H1 (cell line): ENCODE results near the gene PTPRC. TPM values are rescaled to one million over a fixed set of nuclear protein-coding genes. Genes with fewer than 3 reads are reported as not detected.

ENCODE experiments used
- CTCF ChIA-PET: fragments of 300-600 bp; sonication (Branson Sonifier 250); formaldehyde crosslinking; loops from one replicate; lab custom pipeline; 2021; ENCODE audit not compliant: partially characterized antibody; lab: Charles Lee
- POLR2A ChIA-PET: fragments of 300-600 bp; sonication (Branson Sonifier 250); formaldehyde crosslinking; loops from one replicate; lab custom pipeline; 2021; ENCODE audit warnings: inconsistent platforms; ENCODE audit not compliant: partially characterized antibody; lab: Charles Lee
- DNase-seq, 2 experiments: peaks; one replicate each; pipeline versions ENCODE4 v3.0.0 to v3.0.0-alpha.2; 2010 to 2022; ENCODE audit warnings: low spot score in 2 of 2, low read depth in 1 of 2, mixed read lengths in 1 of 2
- FAIRE-seq: peaks from 2 replicates; lab custom pipeline; 2011; peaks lifted over from hg19 to GRCh38; lab: Jason Lieb, UNC
- H2AFZ ChIP-seq: 2 replicates; pipeline ENCODE4 v1.8.1; 2012; ENCODE audit warnings: low read length, inconsistent platforms
- H2AK5ac ChIP-seq: 2 replicates; pipeline ENCODE4 v1.6.1; 2013; ENCODE audit warnings: low read depth, low read length
- H2BK120ac ChIP-seq: replicated peaks from 2 replicates; pipeline ENCODE3; 2013; ENCODE audit warnings: low read depth, low read length, inconsistent platforms
- H2BK12ac ChIP-seq: 2 replicates; pipeline ENCODE4 v1.6.1; 2013; ENCODE audit warnings: low read depth, low read length
- H2BK15ac ChIP-seq: 2 replicates; pipeline ENCODE4 v1.6.1; 2013; ENCODE audit warnings: low read length
- H2BK20ac ChIP-seq: 2 replicates; pipeline ENCODE4 v1.6.1; 2013; ENCODE audit warnings: low read length
- H2BK5ac ChIP-seq: 2 replicates; pipeline ENCODE4 v1.6.1; 2013; ENCODE audit warnings: low read depth, low read length
- H3K14ac ChIP-seq: 2 replicates; pipeline ENCODE4 v1.6.1; 2013; ENCODE audit warnings: inconsistent platforms; ENCODE audit not compliant: insufficient read length
- H3K18ac ChIP-seq: 2 replicates; pipeline ENCODE4 v1.6.1; 2013; ENCODE audit warnings: low read length; ENCODE audit errors: extremely low read depth
- H3K23ac ChIP-seq: 2 replicates; pipeline ENCODE4 v1.6.1; 2013; ENCODE audit warnings: inconsistent platforms; ENCODE audit not compliant: insufficient read length
- H3K23me2 ChIP-seq: 2 replicates; pipeline ENCODE4 v1.6.1; 2013; ENCODE audit warnings: low read depth, low read length
- H3K27ac ChIP-seq: 2 replicates; pipeline ENCODE4 v1.6.1; 2011; ENCODE audit warnings: low read depth, low read length, inconsistent platforms
- H3K27me3 ChIP-seq, 4 experiments: replicated peaks in 1 of 4; 1 replicate in 1 of 4; 2 replicates in 3 of 4; pipeline versions ENCODE4 v1.6.1 to v1.8.1; 2011 to 2013; ENCODE audit warnings: low read length in 3 of 4, mild to moderate bottlenecking in 3 of 4, inconsistent platforms in 2 of 4, mixed read lengths in 2 of 4, moderate library complexity in 1 of 4; ENCODE audit not compliant: control insufficient read depth in 3 of 4, insufficient read depth in 3 of 4; ENCODE audit errors: extremely low read depth in 1 of 4
- H3K36me3 ChIP-seq, 4 experiments: 2 replicates each; pipeline versions ENCODE4 v1.6.1 to v1.8.1; 2011 to 2013; ENCODE audit warnings: mild to moderate bottlenecking in 4 of 4, low read length in 3 of 4, moderate library complexity in 2 of 4, control low read depth in 1 of 4, inconsistent platforms in 1 of 4; ENCODE audit not compliant: insufficient read depth in 4 of 4, control insufficient read depth in 2 of 4
- H3K4ac ChIP-seq: replicated peaks from 2 replicates; pipeline ENCODE3; 2013; ENCODE audit warnings: low read length, low read depth, mixed read lengths, inconsistent platforms; ENCODE audit not compliant: insufficient read length
- H3K4me1 ChIP-seq, 4 experiments: replicated peaks in 1 of 4; 1 replicate in 1 of 4; 2 replicates in 3 of 4; pipeline versions ENCODE4 v1.6.1 to v1.8.1; 2011 to 2013; ENCODE audit warnings: low read length in 3 of 4, inconsistent platforms in 2 of 4, mixed read lengths in 1 of 4; ENCODE audit not compliant: insufficient read depth in 4 of 4, control insufficient read depth in 3 of 4
- H3K4me2 ChIP-seq, 2 experiments: 2 replicates each; pipeline versions ENCODE4 v1.6.1 to v1.8.1; 2011 to 2013; ENCODE audit warnings: low read depth in 2 of 2, low read length in 2 of 2, control low read depth in 1 of 2, inconsistent platforms in 1 of 2, mild to moderate bottlenecking in 1 of 2; ENCODE audit not compliant: insufficient read depth in 1 of 2
- H3K4me3 ChIP-seq, 4 experiments: fragments of 200-600, 300-600 bp in 1 of 4; sonication (generic), shearing (Covaris generic), sonication (Bioruptor Twin) in 1 of 4; 2 replicates each; pipeline versions ENCODE4 v1.5.1 to v1.8.1; 2011 to 2016; ENCODE audit warnings: low read length in 4 of 4, low read depth in 3 of 4, control low read depth in 2 of 4, inconsistent platforms in 2 of 4, mild to moderate bottlenecking in 2 of 4, mixed read lengths in 1 of 4, moderate library complexity in 1 of 4; ENCODE audit not compliant: insufficient read depth in 2 of 4; ENCODE audit errors: extremely low read depth in 1 of 4
- H3K56ac ChIP-seq: replicated peaks from 2 replicates; pipeline ENCODE3; 2013; ENCODE audit warnings: low read depth, mild to moderate bottlenecking, mixed read lengths, low read length, inconsistent platforms; ENCODE audit not compliant: insufficient read length
- H3K79me1 ChIP-seq: 2 replicates; pipeline ENCODE4 v1.6.1; 2013; ENCODE audit warnings: low read depth, low read length, control low read depth
- H3K79me2 ChIP-seq, 2 experiments: 2 replicates each; pipeline versions ENCODE4 v1.6.1 to v1.8.1; 2012 to 2013; ENCODE audit warnings: low read length in 2 of 2, mild to moderate bottlenecking in 2 of 2, inconsistent platforms in 1 of 2; ENCODE audit not compliant: insufficient read depth in 2 of 2, control insufficient read depth in 1 of 2
- H3K9ac ChIP-seq, 4 experiments: replicated peaks in 1 of 4; 1 replicate in 1 of 4; 2 replicates in 3 of 4; pipeline versions ENCODE4 v1.6.1 to v1.8.1; 2011 to 2013; ENCODE audit warnings: low read depth in 3 of 4, low read length in 3 of 4, control low read depth in 2 of 4, mild to moderate bottlenecking in 2 of 4, moderate library complexity in 2 of 4, inconsistent platforms in 1 of 4; ENCODE audit errors: extremely low read depth in 1 of 4
- H3K9me3 ChIP-seq, 2 experiments: 2 replicates each; pipeline versions ENCODE4 v1.6.1 to v1.8.1; 2012 to 2013; ENCODE audit warnings: mild to moderate bottlenecking in 2 of 2, moderate library complexity in 2 of 2, control low read depth in 1 of 2, inconsistent platforms in 1 of 2, low read depth in 1 of 2, low read length in 1 of 2, mixed read lengths in 1 of 2; ENCODE audit not compliant: insufficient read depth in 2 of 2
- H4K20me1 ChIP-seq, 2 experiments: replicated peaks in 1 of 2; 2 replicates each; pipeline versions ENCODE3 to v1.8.1; 2011 to 2013; ENCODE audit warnings: inconsistent platforms in 2 of 2, low read length in 2 of 2, mild to moderate bottlenecking in 1 of 2; ENCODE audit not compliant: insufficient read depth in 2 of 2, control insufficient read depth in 1 of 2
- H4K5ac ChIP-seq: 2 replicates; pipeline ENCODE4 v1.6.1; 2013; ENCODE audit warnings: low read length, low read depth, mixed read lengths, inconsistent platforms; ENCODE audit not compliant: insufficient read length
- H4K8ac ChIP-seq: 2 replicates; pipeline ENCODE4 v1.8.0; 2013; ENCODE audit warnings: mild to moderate bottlenecking, moderate library complexity, low read length, inconsistent platforms; ENCODE audit not compliant: insufficient read depth; ENCODE audit errors: extremely low read depth
- H4K91ac ChIP-seq: replicated peaks from 2 replicates; pipeline ENCODE3; 2013; ENCODE audit warnings: low read length, mixed read lengths, inconsistent platforms; ENCODE audit not compliant: insufficient read length
- E2F6 ChIP-seq: IDR thresholded peaks from 2 replicates; pipeline ENCODE4 v1.6.1; 2012; ENCODE audit warnings: inconsistent platforms
- FOSL1 ChIP-seq: IDR thresholded peaks from 2 replicates; pipeline ENCODE4 v1.6.1; 2011; ENCODE audit warnings: mild to moderate bottlenecking, low read depth, low read length, moderate library complexity; ENCODE audit not compliant: insufficient read depth
- HDAC2 ChIP-seq, 2 experiments: fragments of 300-600 bp in 1 of 2; sonication (generic) in 1 of 2; IDR thresholded peaks; 2 replicates each; pipeline ENCODE4 v1.6.1; 2011 to 2012; ENCODE audit warnings: low read depth in 2 of 2, low read length in 2 of 2, mild to moderate bottlenecking in 2 of 2, moderate library complexity in 2 of 2, borderline replicate concordance in 1 of 2, inconsistent platforms in 1 of 2
- POLR2A ChIP-seq, 2 experiments: IDR thresholded peaks; 1 replicate in 1 of 2; 2 replicates in 1 of 2; pipeline ENCODE4 v1.6.1; 2011; ENCODE audit warnings: low read depth in 2 of 2, low read length in 2 of 2, mild to moderate bottlenecking in 2 of 2; ENCODE audit errors: control extremely low read depth in 1 of 2
- POLR2AphosphoS5 ChIP-seq: IDR thresholded peaks from 2 replicates; pipeline ENCODE4 v1.6.1; 2011; ENCODE audit warnings: low read depth, low read length
- RBBP5 ChIP-seq: IDR thresholded peaks from 2 replicates; pipeline ENCODE4 v1.7.1; 2012; ENCODE audit warnings: low read depth, mild to moderate bottlenecking, inconsistent platforms, low read length, moderate library complexity, borderline replicate concordance
- SIRT6 ChIP-seq: IDR thresholded peaks from one replicate; pipeline ENCODE4 v1.7.1; 2012; ENCODE audit warnings: low read length, inconsistent platforms
- SP2 ChIP-seq: IDR thresholded peaks from 2 replicates; pipeline ENCODE4 v1.6.1; 2012; ENCODE audit warnings: mild to moderate bottlenecking, low read length, inconsistent platforms
- polyA plus RNA-seq, 7 experiments: library from polyadenylated mRNA; depleted of rRNA in 3 of 7; stranded (reverse) in 5 of 7; unstranded in 2 of 7; fragments of >200 nt in 5 of 7; fragments of 200-250 nt in 2 of 7; gene quantifications; 1 replicate in 5 of 7; 2 replicates in 1 of 7; 4 replicates in 1 of 7; pipeline versions ENCODE4 v1.2.1 to v1.2.3, GENCODE V29; 2011 to 2013; ENCODE audit warnings: missing spikeins in 2 of 7, mixed read lengths in 2 of 7
- total RNA-seq: library from RNA; stranded (reverse); fragmentation: NEBNext Ultra II Directional; extraction: Animal tissue kit (Norgen Biotek cat#: 25700); gene quantifications from 2 replicates; pipeline ENCODE4 v1.2.1, GENCODE V29; 2021

The PTPRC gene
- total and polyA plus RNA-seq, 2 of the 8 experiments (the other 6 are each of a cell fraction or from before 2014, with no cell fraction given) = 0.05 TPM; not detected in 1

DNA sequence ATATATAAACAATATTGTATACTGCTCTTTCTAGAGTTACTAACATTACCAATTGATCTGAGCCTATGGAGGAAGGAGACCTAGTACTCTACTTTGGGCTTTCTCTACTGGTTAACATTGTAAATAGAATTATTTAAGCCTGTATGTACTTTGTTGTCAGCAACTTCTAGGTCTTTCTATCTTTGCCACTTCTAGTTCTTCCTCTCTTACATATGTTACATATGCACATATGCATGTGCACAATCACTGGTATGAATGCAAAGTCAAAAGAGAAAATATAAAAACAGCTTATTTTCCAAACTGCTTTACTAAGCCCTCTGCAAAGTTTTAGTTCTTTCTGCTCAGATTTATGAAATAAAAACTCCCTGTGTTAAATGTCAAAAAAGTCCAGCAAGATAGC lies 84.3 kb downstream of the PTPRC start:
- no peak overlapping the region for H4K5ac ChIP-seq
- no peak overlapping the region for H3K27ac ChIP-seq
- TF ChIP-seq FOSL1 (no peak), HDAC2 (IDR thresholded peaks at IDR 0.05; ENCODE audit: borderline replicate concordance in 1 of 2, low read depth in 2 of 2, low read length in 2 of 2) (no peak), SIRT6 (no peak), POLR2AphosphoS5 (no peak), SP2 (no peak), E2F6 (no peak), RBBP5 (no peak), POLR2A (IDR thresholded peaks at IDR 0.05; ENCODE audit: control extremely low read depth in 1 of 2, low read depth in 2 of 2, low read length in 2 of 2) (no peak)
- no peak overlapping the region for H2BK12ac ChIP-seq
- H3K23ac ChIP-seq = no peak overlapping the region
- ChIA-PET POLR2A (no interaction called here), CTCF (interaction anchor here (0.9 to 1.2 kb wide), 2 partner anchors 8 to 447 kb away, joined by 3 to 4 read pairs; no protein-coding TSS in a partner anchor)
- H3K4me2 ChIP-seq = no peak overlapping the region
- no peak overlapping the region for H2BK120ac ChIP-seq
- no peak overlapping the region for H3K14ac ChIP-seq
- H2BK5ac ChIP-seq = no peak overlapping the region
- H3K56ac ChIP-seq = no peak overlapping the region
- H3K18ac ChIP-seq = no peak overlapping the region
- H4K20me1 ChIP-seq = no peaks in the 10 kb centered on the region
- no peak overlapping the region for H4K91ac ChIP-seq
- FAIRE-seq = no peak
- no peak overlapping the region for H2BK15ac ChIP-seq
- H3K4me3 ChIP-seq = no peak overlapping the region
- H3K4me1 ChIP-seq = peaks cover 0 to 3% (median 0%) of the 10 kb centered on the region in 4 experiments; a peak in 1 of 7 replicates
- H3K9me3 ChIP-seq = no peaks in the 10 kb centered on the region
- H3K79me1 ChIP-seq = no peaks in the 10 kb centered on the region
- H3K27me3 ChIP-seq = no peaks in the 10 kb centered on the region
- no peaks in the 10 kb centered on the region for H3K23me2 ChIP-seq
- no peaks in the 10 kb centered on the region for H3K36me3 ChIP-seq
- no peaks in the 10 kb centered on the region for H3K79me2 ChIP-seq
- H4K8ac ChIP-seq = no peak overlapping the region
- H2BK20ac ChIP-seq = no peak overlapping the region
- no peak for DNase-seq
- no peak overlapping the region for H2AK5ac ChIP-seq
- H3K4ac ChIP-seq = no peak overlapping the region
- H2AFZ ChIP-seq = no peak overlapping the region
- no peak overlapping the region for H3K9ac ChIP-seq
